Mucosa of stomach (tissue), 1 donor: Measurements from ENCODE around the gene GNAZ.
"Not testable (repeated sequence)": the region's sequence is repeated elsewhere in the genome, so short reads cannot be mapped to it uniquely, and the experiment has no call there.

ENCODE experiments used
- H3K27me3 ChIP-seq: one replicate; pipeline ENCODE4 v1.7.0; 2013; ENCODE audit warnings: mild to moderate bottlenecking, low read length; ENCODE audit not compliant: control insufficient read depth, insufficient read depth
- H3K36me3 ChIP-seq: one replicate; pipeline ENCODE4 v1.7.0; 2013; ENCODE audit warnings: low read length; ENCODE audit not compliant: control insufficient read depth, insufficient read depth
- H3K4me1 ChIP-seq: one replicate; pipeline ENCODE4 v1.7.0; 2013; ENCODE audit warnings: mild to moderate bottlenecking, low read length; ENCODE audit not compliant: control insufficient read depth, insufficient read depth
- H3K4me3 ChIP-seq: one replicate; pipeline ENCODE4 v1.7.0; 2013; ENCODE audit warnings: low read length
- H3K9ac ChIP-seq: one replicate; pipeline ENCODE4 v1.7.0; 2013; ENCODE audit warnings: mild to moderate bottlenecking, low read length, moderate library complexity
- H3K9me3 ChIP-seq: one replicate; pipeline ENCODE4 v1.7.0; 2013; ENCODE audit warnings: mild to moderate bottlenecking, low read length, moderate library complexity; ENCODE audit not compliant: control insufficient read depth
- donor health status: Pancreatic carcinoma.

GNAZ gene

DNA sequence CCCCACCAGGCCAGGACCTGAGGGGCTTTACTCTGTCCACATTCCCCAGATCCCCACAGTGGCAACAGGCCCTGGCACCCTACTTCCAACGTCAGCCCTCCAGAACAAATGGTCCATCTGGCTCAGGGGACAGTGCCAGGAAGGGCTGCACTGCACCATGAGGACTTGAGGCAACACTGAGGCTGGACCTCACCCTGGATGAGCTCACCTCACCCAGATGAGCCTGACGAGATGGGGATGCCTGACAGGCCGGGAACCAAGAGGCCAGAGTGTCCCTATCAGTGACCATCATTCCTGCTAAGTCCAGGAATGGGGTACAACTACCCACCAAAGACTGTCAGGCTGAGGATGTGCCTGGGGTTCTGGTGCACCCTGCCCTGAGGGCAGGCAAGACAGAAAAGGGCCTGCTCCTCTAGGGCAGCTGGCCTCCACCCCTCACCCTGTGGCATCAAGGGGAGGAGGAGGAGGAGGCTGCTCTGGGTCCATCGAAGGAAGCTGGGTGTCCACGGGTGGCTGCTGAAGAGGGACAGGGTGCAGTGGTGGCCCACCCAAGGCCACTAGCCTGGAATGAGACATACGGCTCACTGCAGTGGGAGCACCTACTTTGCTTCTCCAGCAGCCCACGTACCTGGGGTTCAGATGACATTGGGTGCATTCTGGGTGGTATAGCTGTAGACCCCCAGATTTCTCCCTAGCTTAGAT lies 56.9 kb downstream of the GNAZ start:
- Histone ChIP-seq H3K4me3 (no peak overlapping the region), H3K36me3 (no peaks in the 10 kb centered on the region), H3K4me1 (peaks cover 6% of the 10 kb centered on the region), H3K9me3 (no peaks in the 10 kb centered on the region), H3K27me3 (no peaks in the 10 kb centered on the region), H3K9ac (no peak overlapping the region)

DNA sequence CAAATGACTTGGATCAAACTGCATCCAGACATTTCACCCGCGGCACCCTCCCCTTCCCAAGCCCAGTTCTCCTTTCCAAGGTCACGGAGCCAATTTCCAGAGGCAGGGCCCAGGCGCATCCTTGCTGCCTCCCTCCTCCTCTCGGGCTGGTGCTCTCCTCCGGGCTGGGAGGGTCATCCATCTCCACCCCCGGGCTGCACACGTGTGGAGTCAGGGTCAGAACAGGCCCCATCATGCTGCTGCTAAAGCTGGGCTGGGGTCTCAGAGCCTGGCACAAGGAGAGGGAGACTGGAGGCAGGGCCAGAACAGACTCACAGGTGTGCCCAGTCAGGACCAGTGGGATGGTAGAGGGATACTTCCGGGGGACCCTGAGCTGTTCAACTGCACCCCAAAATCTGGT lies 57.5 kb downstream of the GNAZ start:
- Histone ChIP-seq H3K4me1 (peaks cover 6% of the 10 kb centered on the region), H3K27me3 (no peaks in the 10 kb centered on the region), H3K4me3 (no peak overlapping the region), H3K9me3 (no peaks in the 10 kb centered on the region), H3K9ac (no peak overlapping the region), H3K36me3 (no peaks in the 10 kb centered on the region)

DNA sequence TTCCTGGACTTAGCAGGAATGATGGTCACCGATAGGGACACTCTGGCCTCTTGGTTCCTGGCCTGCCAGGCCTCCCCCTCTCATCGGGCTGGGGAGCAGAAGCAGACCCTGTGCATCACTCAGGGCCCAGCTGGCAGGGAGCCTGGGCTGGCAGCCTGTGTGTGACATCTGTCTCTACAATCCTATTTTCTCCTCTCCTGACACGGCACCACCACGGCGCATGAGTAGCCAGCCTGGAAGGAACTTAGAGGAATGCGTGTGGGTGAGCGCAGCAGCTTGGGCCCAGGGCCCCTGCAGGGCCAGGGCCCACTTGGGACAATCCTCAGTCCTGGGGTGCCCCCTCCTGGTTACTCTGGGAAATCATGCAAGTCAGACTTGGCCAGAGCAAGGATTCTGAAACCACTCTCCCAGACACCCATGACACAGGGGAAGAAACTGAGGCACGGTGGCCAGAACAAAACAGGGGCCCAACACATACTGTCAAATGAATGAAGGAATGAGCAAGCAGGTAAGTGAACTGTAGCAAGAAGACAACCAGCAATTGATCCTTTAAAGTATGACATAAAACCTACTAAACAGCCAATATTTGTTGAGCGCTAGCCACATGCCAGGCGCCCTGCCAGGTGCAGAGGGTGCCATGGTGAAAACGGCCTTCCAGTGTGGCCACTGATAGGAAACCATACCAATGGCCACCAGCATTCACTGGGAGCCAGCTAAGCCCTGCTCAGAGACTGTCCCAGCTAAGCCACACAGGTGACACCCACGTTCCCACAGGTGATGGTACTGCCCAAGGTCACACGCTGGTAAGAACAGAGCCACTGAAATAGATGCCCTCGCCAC lies 58.2 kb downstream of the GNAZ start:
- Histone ChIP-seq H3K4me1 (peaks cover 6% of the 10 kb centered on the region), H3K27me3 (no peaks in the 10 kb centered on the region), H3K4me3 (no peak overlapping the region), H3K9me3 (no peaks in the 10 kb centered on the region), H3K9ac (no peak overlapping the region), H3K36me3 (no peaks in the 10 kb centered on the region)

DNA sequence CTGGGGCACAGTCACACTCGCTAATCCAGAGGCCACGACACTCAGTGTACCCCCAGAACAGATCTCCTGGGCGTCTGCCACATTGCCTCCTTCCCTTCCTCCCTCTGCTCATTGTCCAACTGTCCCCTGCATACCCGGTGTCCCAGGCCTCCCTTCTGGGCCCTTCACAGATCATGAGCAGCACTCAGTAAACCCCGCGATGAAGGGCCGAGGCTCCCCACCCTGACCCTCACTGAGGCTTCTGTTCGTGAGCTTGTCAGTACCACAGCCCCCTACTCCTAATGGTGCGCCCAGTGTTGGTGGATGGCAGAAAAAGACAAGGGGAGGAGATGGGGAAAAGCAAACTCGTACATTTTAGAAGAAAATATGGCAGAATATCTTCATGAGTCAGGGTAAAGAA lies 58.8 kb downstream of the GNAZ start:
- no peaks in the 10 kb centered on the region for H3K9me3 ChIP-seq
- H3K27me3 ChIP-seq: no peaks in the 10 kb centered on the region
- H3K36me3 ChIP-seq: no peaks in the 10 kb centered on the region
- peaks cover 6% of the 10 kb centered on the region for H3K4me1 ChIP-seq
- H3K9ac ChIP-seq: no peak overlapping the region
- H3K4me3 ChIP-seq: no peak overlapping the region

DNA sequence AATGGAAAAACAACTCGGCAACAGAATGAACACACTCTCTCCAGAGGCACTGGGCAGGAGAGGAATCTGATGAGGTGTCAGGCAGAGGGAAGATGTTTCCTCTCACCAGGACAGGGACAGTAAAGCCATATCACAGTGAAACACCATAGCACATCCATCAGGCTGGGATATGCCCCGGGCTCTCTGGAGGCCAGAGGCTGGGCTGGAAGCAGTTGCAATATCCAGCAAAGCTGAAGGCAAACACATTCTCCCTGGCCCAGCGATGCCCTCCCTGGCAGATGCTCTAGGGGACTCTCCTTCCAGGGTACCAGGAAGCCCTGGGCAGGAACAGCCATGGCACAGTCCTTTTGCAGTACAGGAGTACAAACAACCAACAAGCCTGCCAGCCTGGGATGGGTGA lies 60.4 kb downstream of the GNAZ start:
- Histone ChIP-seq H3K9ac (no peak overlapping the region), H3K36me3 (no peaks in the 10 kb centered on the region)

DNA sequence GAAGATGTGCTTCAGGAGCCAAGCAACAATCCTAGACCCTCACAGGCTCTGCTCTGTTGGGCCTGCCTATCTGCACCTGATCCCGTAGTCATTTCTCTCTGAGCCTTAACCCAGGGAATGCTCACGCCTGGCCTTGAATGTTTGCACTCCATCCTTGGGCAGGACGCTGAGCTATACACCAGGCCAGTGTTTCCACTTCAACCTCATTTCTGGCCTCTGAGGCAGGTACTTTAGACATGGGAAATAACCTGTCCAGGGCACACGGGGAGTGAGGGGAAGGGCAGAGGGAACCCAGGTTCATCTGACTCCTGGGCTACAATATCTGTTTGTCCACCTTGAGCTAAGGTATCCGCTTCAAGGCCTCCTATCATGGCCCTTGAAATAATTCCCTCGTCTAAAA lies 61.6 kb downstream of the GNAZ start:
- H3K9ac ChIP-seq: no peak overlapping the region
- H3K27me3 ChIP-seq: no peaks in the 10 kb centered on the region
- no peaks in the 10 kb centered on the region for H3K9me3 ChIP-seq
- no peaks in the 10 kb centered on the region for H3K36me3 ChIP-seq
- no peak overlapping the region for H3K4me3 ChIP-seq
- H3K4me1 ChIP-seq: peaks cover 6% of the 10 kb centered on the region

More for the DNA sequence above, 60.4 kb downstream of the GNAZ start:
- H3K4me3 ChIP-seq: no peak overlapping the region
- H3K4me1 ChIP-seq: peaks cover 6% of the 10 kb centered on the region
- H3K27me3 ChIP-seq: no peaks in the 10 kb centered on the region
- no peaks in the 10 kb centered on the region for H3K9me3 ChIP-seq

DNA sequence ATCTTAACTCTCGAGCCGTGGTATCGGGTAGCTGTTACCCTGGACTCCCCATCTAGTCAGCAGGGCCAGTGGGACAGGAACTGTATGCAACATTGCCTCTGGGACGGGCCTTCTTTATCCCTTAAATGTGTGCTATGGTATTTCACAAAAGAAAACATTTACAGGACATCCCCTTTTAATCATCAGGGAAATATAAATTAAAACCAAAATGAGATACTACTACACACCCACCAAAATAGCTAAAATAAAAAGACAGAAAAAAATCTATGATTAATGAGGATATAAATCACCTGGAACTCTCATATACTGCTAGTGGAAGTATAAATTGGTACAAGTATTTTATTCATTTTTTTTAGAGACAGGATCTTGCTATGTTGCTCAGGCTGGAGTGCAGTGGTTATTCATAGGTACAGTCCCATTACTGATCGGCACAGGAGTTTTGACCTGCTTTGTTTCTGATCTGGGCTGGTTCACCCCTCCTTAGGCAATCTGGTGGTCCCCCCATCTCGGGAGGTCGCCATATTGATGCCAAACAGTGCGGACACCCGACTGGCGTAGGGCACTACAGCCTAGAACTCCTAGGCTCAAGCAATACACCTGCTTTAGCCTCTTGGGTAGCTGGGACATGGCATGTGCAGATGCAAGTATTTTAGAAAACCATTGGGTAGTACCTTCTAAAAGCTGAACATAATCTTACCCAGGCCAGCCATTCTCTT lies 62.2 kb downstream of the GNAZ start:
- H3K27me3 ChIP-seq: no peaks in the 10 kb centered on the region
- no peak overlapping the region for H3K9ac ChIP-seq
- peaks cover 6% of the 10 kb centered on the region for H3K4me1 ChIP-seq
- no peaks in the 10 kb centered on the region for H3K9me3 ChIP-seq
- H3K36me3 ChIP-seq: no peaks in the 10 kb centered on the region
- no peak overlapping the region for H3K4me3 ChIP-seq

DNA sequence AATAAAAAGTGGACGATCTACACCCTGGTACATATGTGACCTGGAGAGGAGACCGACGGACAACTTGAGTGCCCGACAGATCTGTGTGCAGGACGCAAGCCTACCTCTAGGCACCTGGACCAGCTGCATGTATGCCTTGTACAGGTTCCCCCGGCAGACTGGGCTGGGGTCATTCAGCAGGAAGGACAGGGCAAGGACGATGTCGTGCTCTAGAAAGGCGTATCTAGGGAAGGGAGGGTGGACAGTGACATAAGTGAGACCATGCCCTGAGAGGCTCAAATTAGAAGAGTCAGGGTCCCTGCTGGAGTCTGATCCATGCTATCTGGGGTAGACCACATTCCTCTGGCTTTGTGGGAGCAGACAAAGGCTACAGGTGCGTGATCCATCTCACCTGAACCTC lies 63.6 kb downstream of the GNAZ start:
- no peak overlapping the region for H3K9ac ChIP-seq
- no peak overlapping the region for H3K4me3 ChIP-seq
- no peaks in the 10 kb centered on the region for H3K9me3 ChIP-seq
- no peaks in the 10 kb centered on the region for H3K4me1 ChIP-seq
- H3K27me3 ChIP-seq: no peaks in the 10 kb centered on the region
- H3K36me3 ChIP-seq: no peaks in the 10 kb centered on the region

DNA sequence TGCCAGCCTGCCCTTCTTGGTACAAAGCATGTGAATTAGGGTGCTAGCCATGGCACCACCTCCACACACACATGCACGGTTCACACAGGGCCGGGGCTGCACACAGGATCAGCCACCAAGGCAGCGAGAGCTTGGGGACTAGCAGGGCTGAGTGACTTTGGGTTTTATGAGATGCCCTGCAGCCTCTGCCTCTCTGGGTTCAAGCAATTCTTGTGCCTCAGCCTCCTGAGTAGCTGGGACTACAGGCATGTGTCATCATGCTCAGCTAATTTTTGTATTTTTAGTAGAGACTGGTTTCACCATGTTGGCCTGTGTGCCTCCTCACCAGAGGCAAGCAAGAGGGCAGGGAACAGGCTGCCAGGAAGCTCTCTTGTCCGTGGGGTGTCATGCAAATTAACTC lies 66.7 kb downstream of the GNAZ start:
- not testable (repeated sequence) for H3K9me3 ChIP-seq, H3K27me3 ChIP-seq, H3K9ac ChIP-seq, H3K4me3 ChIP-seq, H3K4me1 ChIP-seq, H3K36me3 ChIP-seq

DNA sequence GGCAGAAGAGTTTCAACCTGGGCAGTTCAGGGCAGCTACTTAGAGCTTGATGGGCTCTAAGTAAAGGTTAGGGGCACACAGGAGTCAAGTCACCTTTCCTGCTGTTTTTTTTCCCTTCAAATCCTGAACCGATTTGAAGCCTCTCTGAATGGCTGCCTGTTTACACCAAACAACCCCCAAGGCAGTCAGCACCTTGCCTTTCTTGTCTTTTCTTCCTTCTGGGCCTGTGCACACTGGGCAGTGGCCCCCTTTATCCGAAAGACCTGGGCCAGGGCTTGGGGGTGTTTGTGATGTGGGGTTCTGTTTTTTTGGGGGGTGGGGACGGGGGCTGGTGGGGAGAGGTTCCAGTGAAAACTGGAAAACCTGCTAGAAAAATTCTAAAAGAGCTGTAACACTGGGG lies 67.1 kb downstream of the GNAZ start:
- Histone ChIP-seq H3K27me3 (no peaks in the 10 kb centered on the region), H3K9me3 (no peaks in the 10 kb centered on the region), H3K36me3 (no peaks in the 10 kb centered on the region), H3K4me3 (no peak overlapping the region), H3K4me1 (peaks cover 11% of the 10 kb centered on the region), H3K9ac (no peak overlapping the region)

DNA sequence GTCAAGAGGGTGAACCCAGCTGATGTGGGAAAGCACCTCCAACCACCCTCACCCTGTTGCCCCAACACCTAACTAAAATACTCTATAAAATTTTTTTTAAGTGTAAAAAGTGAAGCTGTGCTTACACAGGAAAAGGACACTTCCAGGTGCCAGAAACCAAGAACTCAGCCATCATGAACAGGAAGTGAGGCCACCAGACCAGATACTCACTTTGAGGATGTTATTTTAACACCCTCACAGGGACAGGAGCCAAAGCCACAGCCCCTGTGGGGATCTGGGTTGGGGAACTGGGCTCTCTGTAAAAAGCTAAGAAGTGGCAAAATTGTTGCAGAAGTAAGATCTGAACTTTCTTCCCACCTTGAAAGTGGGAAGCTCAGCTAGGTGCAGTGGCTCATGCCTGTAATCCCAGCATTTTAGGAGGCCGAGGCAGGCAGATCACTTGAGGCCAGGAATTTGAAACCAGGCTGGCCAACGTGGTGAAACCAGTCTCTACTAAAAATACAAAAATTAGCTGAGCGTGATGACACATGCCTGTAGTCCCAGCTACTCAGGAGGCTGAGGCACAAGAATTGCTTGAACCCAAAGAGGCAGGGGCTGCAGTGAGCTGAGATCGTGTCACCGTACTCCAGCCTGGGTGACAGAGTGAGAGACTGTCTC lies 67.7 kb downstream of the GNAZ start:
- Histone ChIP-seq H3K36me3 (no peaks in the 10 kb centered on the region), H3K9ac (no peak overlapping the region), H3K9me3 (no peaks in the 10 kb centered on the region), H3K4me3 (no peak overlapping the region), H3K4me1 (peaks cover 15% of the 10 kb centered on the region), H3K27me3 (no peaks in the 10 kb centered on the region)
